Astrocyte (in vitro differentiated cells and primary cell): Measurements from ENCODE around the gene PKNOX1.
"Not testable (repeated sequence)": the region's sequence is repeated elsewhere in the genome, so short reads cannot be mapped to it uniquely, and the experiment has no call there.

Experiments used
- EZH2 ChIP-seq: IDR thresholded peaks from 2 replicates; pipeline ENCODE4 v1.6.1; 2012; ENCODE audit warnings: mild to moderate bottlenecking, low read length, inconsistent platforms; ENCODE audit not compliant: insufficient read depth
- TF ChIP-seq, protein P1 (sequence below): IDR thresholded peaks from 2 replicates; pipeline ENCODE4 v1.5.1; 2011; ENCODE audit warnings: low read depth, mild to moderate bottlenecking, inconsistent platforms, low read length, moderate library complexity; ENCODE audit not compliant: insufficient read depth

DNA sequence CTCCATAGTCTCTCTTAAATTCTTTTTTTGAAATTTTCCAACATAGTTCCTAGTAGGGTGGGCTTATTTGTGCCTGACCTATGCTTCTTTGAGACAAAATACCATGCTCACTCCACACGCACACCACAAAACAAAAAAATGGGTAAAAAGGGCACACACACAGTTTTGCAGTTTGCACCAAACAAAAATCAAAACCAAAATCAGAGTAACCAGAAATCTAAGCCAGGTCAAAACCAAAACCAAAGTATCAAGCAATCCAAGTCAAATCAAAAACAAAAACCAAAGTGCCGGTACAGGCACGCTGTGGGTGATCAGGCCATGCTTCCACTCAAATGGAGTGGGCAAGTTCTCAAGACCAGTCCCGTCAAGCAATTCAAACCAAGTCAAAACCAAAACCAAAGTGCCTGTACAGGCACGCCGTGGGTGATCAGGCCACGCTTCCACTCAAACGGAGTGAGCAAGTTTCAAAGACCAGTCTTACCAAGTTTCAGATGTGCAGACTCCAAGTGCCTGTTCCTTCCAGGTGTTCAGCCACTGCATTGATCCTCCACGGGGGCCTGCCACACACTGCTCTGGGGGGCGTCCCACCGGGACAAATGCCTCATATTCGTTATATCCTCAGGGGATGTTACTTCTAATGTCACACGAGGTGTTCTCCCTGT is 25.1 kb upstream of the PKNOX1 start:
- TF ChIP-seq, protein P1, sequence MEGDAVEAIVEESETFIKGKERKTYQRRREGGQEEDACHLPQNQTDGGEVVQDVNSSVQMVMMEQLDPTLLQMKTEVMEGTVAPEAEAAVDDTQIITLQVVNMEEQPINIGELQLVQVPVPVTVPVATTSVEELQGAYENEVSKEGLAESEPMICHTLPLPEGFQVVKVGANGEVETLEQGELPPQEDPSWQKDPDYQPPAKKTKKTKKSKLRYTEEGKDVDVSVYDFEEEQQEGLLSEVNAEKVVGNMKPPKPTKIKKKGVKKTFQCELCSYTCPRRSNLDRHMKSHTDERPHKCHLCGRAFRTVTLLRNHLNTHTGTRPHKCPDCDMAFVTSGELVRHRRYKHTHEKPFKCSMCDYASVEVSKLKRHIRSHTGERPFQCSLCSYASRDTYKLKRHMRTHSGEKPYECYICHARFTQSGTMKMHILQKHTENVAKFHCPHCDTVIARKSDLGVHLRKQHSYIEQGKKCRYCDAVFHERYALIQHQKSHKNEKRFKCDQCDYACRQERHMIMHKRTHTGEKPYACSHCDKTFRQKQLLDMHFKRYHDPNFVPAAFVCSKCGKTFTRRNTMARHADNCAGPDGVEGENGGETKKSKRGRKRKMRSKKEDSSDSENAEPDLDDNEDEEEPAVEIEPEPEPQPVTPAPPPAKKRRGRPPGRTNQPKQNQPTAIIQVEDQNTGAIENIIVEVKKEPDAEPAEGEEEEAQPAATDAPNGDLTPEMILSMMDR: not testable (repeated sequence)
- not testable (repeated sequence) for TF ChIP-seq EZH2
